Stimulated activated CD4-positive, alpha-beta T cell treated with anti-CD3 and anti-CD28 coated beads, Interleukin-4, amount 100 ng/mL, for 48 hours (primary cell): ENCODE data around the gene CSF3R.

ENCODE experiments used
- DNase-seq, 2 donors: peaks; one replicate each; pipeline ENCODE4 v3.0.0-alpha.2; 2020; ENCODE audit warnings: low read depth in 2 of 2

Gene CSF3R

GRCh38 chr1:36482724-36483388 lies at the start of gene CSF3R:
Gene CSF3R (minus strand): TSS chr1:36482913. CDS start chr1:36479496, 3,417 bp downstream.
- no peak for DNase-seq

- DNase-seq, result no peak
Measured at GRCh38 chr1:36531833-36532232, 49.1 kb upstream of the CSF3R start.

- DNase-seq, result no peak
Measured at GRCh38 chr1:36530791-36531190, 48.1 kb upstream of the CSF3R start.

GRCh38 chr1:36530261-36530660 lies 47.5 kb upstream of the CSF3R start:
- no peak for DNase-seq

- DNase-seq, result no peak
Measured at GRCh38 chr1:36529769-36530260, 47.1 kb upstream of the CSF3R start.

GRCh38 chr1:36528361-36529349 lies 45.9 kb upstream of the CSF3R start:
- DNase-seq, result no peak

GRCh38 chr1:36525166-36525565 lies 42.5 kb upstream of the CSF3R start:
- DNase-seq, result no peak

GRCh38 chr1:36524359-36525062 lies 41.8 kb upstream of the CSF3R start:
- DNase-seq, result no peak

GRCh38 chr1:36523850-36524249 lies 41.1 kb upstream of the CSF3R start:
- DNase-seq, result peak in 1 of 2 donors; percentile 13

GRCh38 chr1:36523230-36523495 lies 40.5 kb upstream of the CSF3R start:
- no peak for DNase-seq

- DNase-seq, result no peak
Measured at GRCh38 chr1:36522461-36523229, 39.9 kb upstream of the CSF3R start.

- no peak for DNase-seq
Measured at GRCh38 chr1:36522021-36522420, 39.3 kb upstream of the CSF3R start.

GRCh38 chr1:36520771-36521420 lies 38.2 kb upstream of the CSF3R start:
- DNase-seq, result no peak

GRCh38 chr1:36520056-36520455 lies 37.3 kb upstream of the CSF3R start:
- DNase-seq, result no peak

- DNase-seq, result no peak
Measured at GRCh38 chr1:36517011-36517771, 34.5 kb upstream of the CSF3R start.

GRCh38 chr1:36516372-36517010 lies 33.8 kb upstream of the CSF3R start:
- peak; percentile 7 to 35 for DNase-seq

- no peak for DNase-seq
Measured at GRCh38 chr1:36515315-36516138, 32.8 kb upstream of the CSF3R start.

- DNase-seq, result no peak
Measured at GRCh38 chr1:36514501-36514900, 31.8 kb upstream of the CSF3R start.
